Stimulated activated CD4-positive, alpha-beta T cell treated with anti-CD3 and anti-CD28 coated beads, Interleukin-15, amount 100 ng/mL, for 24 hours (primary cell): ENCODE results near the gene CHST8.
A peak's percentile ranks its signal among the peaks of the same experiment; 100 is the strongest.
"Not testable (repeated sequence)": the region's sequence is repeated elsewhere in the genome, so short reads cannot be mapped to it uniquely, and the experiment has no call there.

Source experiments
- DNase-seq: peaks from one replicate; pipeline ENCODE4 v3.0.0-alpha.2; 2020

Gene CHST8

GRCh38 chr19:33818411-33818810, 196.7 kb downstream of the CHST8 start:
- no peak for DNase-seq

GRCh38 chr19:33819078-33819477, 197.3 kb downstream of the CHST8 start:
- not testable (repeated sequence) for DNase-seq

- DNase-seq = no peak
Observed at GRCh38 chr19:33819506-33819879, 197.7 kb downstream of the CHST8 start.

- DNase-seq = peak; percentile 84
Observed at GRCh38 chr19:33819880-33820781, 198.4 kb downstream of the CHST8 start.

GRCh38 chr19:33821871-33822270, 200.1 kb downstream of the CHST8 start:
- DNase-seq = no peak
